Measurements from ENCODE around the gene TMEM182.

TMEM182 gene

DNA sequence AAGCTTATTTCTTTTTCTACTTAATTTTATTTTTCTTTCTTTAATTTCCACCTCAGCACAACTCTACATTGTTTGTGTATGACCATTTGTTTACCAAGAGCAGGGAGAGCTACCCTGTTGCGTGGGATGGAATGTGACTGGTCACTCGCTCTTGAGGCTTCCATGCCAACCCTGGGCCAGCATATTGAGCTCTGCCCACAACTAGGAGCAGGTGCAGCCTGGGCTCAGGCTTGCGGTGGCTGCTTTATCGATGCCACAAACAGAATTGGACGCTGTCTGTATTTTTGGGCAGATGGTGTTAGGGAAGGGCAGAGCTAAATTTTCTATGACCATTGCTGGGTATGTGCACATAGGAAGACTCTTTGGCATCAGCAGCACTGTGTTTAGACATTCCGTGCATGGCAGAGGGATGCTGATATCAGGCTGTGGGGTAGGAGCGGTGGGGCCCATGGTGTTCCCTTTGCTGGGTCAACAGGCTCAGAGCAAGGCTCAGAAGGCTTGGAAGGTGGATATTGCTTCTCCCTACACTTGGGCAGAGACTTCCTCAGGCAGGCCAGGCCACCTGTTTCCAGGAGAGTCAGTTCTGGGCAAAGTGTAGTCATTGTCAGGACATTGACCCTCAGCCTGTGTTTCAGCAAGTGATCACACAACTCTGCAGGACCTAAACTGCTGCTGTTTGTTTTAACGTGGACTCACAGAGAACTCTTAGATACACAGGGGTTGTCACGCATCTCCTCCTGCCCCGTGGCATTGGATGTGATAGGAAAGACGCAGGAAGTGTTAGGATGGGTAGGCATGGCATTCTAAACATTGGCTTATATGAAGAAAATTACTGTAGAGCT lies 40.2 kb downstream of the TMEM182 start:
- DNase-seq (ENCODE audit: low read depth), result no peak

DNA sequence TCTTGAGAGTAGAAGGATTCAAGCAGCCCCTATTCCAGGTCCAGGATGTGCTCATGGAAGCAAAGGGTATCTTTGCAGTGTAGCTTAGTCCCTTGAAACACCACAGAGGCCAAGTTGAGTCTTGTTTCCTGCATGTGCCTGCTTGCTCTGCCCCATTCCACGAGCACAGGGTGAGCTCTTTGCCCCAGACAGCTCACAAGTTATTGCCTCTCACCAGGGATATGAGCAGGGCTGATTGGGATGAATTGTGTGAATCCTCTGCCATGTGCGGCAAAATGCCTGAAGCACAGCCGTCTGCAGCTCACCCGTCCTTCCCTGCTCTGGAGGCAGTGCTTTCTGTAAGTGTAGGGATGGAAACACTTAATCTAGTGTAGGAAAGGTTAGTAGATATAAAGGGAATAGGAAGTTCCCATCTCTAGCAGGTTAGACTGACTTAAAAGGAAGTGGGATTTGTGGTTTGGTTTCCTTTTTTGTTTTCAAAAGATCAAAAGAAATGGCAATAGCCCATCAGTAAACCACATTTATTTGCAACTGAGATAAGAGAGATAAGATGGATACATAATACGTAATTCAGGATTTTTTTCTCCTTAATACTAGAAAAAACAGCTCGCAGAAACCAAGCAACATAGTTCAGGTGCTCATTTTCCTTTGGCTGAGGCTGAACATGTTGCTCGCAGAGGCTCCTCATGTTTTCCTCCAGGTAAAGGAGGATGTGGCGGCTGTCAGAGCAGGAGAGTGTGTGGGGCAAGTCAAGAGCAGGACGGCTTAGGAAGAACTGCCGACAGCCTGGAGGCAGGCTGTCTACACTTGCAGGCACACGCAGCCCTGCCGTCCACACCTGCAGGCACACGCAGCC lies 41.4 kb downstream of the TMEM182 start:
- DNase-seq (ENCODE audit: low read depth), result no peak

DNA sequence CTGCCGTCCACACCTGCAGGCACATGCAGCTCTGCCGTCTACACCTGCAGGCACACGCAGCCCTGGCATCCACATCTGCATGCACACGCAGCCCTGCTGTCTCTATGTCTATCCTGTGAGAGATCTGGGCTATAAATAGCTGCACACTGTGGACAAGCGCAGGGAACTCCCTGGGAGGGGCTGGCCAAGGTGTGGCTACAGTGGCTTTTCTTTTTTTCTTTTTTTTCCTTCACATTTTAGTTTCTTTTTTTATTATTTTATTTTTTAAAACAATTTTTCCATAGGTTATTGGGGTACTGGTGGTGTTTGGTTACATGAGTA lies 42.0 kb downstream of the TMEM182 start:
- no peak for DNase-seq (ENCODE audit: low read depth)

- peak; percentile 6 for DNase-seq (ENCODE audit: low read depth)
Observed at GRCh38 chr2:102806250-102806837, 44.5 kb downstream of the TMEM182 start.

DNA sequence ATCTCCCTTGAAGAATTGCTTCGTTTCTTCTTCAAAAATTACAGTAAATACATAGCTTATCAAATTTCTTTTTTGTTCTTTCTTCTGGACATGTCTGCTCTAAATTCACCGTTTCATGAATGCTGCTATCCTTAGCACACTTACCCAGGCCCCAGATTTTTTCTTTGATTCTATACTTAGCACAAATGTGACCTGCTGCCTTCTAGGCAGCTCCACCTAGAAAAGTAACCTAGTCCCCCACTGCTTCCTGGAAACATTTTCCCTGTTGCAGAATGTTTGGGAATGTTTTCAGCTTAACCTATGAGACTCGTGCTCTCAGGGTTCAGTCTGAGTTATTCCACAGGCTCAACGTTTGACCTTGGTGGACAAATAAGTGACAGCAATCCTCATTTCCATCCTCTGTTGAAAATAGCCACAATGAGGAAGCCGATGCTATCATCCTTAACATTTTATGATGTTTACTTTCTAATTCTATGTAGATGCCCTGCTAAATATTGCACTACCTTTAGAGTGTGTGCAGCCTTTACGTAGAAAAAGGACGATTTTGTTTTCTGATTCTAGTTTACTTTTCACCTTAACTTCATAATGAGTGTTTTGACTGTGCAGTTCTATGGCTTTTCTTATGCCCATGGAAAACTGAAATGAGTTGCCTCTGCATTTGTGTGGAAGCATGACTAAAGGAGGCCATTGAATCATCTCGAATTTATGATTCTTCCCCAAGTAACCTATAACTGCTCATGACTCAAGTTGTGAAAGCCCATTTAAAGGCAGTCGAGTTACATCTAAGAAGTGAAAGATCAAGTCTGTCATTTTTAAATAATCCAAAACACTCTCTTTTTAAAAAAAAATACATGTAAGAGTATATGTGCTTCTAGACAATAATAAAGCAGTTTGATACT lies 47.7 kb downstream of the TMEM182 start:
- no peak for DNase-seq (ENCODE audit: low read depth)

- DNase-seq (ENCODE audit: low read depth), result no peak
Observed at GRCh38 chr2:102815285-102815684, 53.5 kb downstream of the TMEM182 start.

- DNase-seq (ENCODE audit: low read depth), result no peak
Observed at GRCh38 chr2:102826904-102827303, 65.1 kb downstream of the TMEM182 start.

GRCh38 chr2:102832789-102833188 lies 71.0 kb downstream of the TMEM182 start:
- DNase-seq (ENCODE audit: low read depth), result no peak

DNA sequence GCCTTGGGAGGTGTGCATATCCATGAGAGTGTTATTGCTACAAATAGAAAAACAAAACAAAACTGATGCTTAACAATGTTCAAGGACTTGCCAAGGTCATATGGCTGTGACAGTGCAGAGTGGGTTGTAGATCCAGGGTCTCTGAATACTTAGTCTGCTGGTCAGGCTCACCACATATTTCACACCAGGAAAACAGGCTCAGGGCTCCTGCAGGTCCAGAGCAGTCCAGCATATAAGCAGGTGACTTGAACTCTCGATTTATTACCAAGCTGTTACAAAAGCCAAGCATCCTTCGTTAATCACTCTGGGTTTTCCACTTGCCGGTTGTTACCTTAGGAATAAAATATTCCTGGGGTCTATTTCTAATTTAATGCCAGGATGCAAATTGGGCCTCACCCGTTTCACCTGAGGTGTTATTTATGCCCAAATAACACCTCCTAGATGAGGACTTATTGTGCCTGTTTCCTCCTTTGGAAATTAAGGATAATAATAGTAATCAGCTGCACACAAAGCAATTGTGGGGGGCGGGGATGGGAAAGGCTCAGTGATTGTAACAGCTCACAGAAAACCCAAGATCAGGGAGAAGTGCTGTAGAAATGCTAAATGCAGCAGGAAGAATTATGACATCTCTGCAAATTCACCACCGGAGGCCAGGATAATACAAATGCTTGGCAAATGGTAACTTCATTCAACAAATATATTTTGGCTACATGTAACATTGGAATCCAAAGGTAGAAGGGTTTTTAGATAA lies 72.9 kb downstream of the TMEM182 start:
- no peak for DNase-seq (ENCODE audit: low read depth)

GRCh38 chr2:102837626-102838198 lies 75.9 kb downstream of the TMEM182 start:
- no peak for DNase-seq (ENCODE audit: low read depth)

GRCh38 chr2:102839668-102840388 lies 78.0 kb downstream of the TMEM182 start:
- DNase-seq (ENCODE audit: low read depth), result peak; percentile 8

DNA sequence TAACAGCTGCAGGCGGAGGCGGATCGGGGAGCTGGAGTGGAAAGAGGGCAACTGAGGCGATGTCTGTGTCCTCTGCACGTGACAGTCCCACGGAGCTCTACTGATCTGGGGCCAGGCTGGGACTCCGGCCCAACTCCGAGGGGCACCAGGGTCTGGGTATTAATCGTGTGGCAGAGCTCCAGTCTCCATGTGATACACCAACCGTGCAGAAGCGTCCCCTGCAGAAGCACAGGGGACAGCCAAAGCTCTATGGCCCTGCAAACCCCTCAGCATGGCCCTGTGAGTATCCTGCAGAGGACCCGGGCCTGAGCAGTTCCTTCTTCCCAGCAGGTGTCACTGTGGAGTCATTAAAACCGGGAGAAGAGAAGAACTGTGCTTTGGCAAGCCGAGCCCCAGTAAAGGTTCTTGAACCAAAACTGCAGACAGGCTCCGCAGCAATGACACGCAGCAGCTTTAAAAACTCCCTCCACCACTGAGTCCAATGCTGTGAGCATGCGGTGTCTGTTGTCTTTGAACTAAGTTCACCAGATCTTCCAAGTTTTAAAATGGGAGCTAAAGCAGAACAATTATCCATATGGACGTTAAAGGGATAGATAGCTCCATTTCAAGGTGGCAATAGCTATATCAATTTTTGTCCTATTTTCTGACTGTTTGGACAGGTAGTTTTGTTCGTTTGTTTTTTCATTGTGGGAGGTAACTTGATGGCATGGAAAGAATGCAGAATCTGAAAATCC lies 79.4 kb downstream of the TMEM182 start:
- no peak for DNase-seq (ENCODE audit: low read depth)

- no peak for DNase-seq (ENCODE audit: low read depth)
Observed at GRCh38 chr2:102843764-102844443, 82.1 kb downstream of the TMEM182 start.

- DNase-seq (ENCODE audit: low read depth), result no peak
Observed at GRCh38 chr2:102844911-102845310, 83.1 kb downstream of the TMEM182 start.

DNA sequence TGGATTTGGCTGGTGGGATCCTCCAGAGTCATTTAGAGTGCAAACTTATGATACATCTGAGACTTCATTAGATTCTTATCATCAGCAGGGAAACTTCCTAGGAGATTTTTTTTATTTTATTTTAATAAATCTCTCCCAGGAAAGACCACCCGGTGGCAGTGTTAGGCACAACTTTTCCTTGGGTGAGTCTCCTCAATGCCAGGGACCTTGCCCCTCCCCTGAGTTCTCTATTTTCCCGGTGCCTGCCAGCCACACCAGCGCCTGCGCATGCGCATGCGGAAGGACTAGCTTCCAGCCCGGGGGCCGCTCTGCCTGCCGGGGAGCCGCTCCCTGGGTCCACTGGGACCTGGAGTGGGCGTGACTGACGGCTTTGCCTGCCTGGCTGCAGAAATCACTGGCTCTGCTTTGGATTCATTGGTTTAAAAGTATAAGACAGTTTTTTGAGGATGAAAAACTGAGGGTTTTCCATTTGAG lies 86.6 kb downstream of the TMEM182 start:
- DNase-seq (ENCODE audit: low read depth), result no peak

DNA sequence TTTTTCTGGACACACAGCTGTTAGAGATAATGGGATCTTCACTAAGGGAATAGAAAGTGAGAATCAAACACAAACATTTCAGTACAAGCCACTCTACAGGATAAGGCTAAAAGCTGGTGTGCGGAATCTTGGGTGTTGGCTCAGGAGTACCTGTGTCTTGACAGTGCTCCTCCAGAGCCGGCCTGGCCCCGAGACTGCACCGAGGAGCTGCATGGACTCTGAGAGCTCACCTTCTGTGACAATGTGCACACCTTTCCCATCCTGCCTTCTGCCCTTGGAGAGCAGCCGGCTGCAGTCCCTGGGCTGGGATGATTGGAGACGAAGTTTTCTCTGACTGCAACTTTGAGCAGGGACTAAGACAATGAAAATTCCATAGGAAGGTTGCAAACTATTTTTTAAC lies 89.1 kb downstream of the TMEM182 start:
- DNase-seq (ENCODE audit: low read depth), result no peak

- DNase-seq (ENCODE audit: low read depth), result no peak
Observed at GRCh38 chr2:102852867-102853266, 91.0 kb downstream of the TMEM182 start.

All from activated T-cell treated with anti-CD3 and anti-CD28 coated beads for 1 hour (primary cell).